WTC11 (cell line): ENCODE measurements around the gene RNF182.

Experiments used
- ATF3 ChIP-seq: sonication (generic); formaldehyde crosslinking; conservative IDR thresholded peaks from 2 replicates; pipeline ENCODE4 v1.8.1; 2022; ENCODE audit warnings: mild to moderate bottlenecking, missing genetic modification reagents
- ATF6 ChIP-seq: sonication (generic); formaldehyde crosslinking; IDR thresholded peaks from 2 replicates; pipeline ENCODE4 v1.8.1; 2023; ENCODE audit warnings: mild to moderate bottlenecking, missing genetic modification reagents
- CTCF ChIP-seq: fragments of 200-600 bp; IDR thresholded peaks from 2 replicates; pipeline ENCODE4 v1.8.0; 2022; ENCODE audit warnings: antibody characterized with exemption
- ELF4 ChIP-seq: sonication (generic); formaldehyde crosslinking; IDR thresholded peaks from 2 replicates; pipeline ENCODE4 v1.8.1; 2022; ENCODE audit warnings: low read depth, mild to moderate bottlenecking, moderate library complexity, missing genetic modification reagents
- KAT7 ChIP-seq: sonication (generic); formaldehyde crosslinking; IDR thresholded peaks from 2 replicates; pipeline ENCODE4 v1.8.1; 2023; ENCODE audit warnings: missing genetic modification reagents, mild to moderate bottlenecking, borderline replicate concordance
- OVOL2 ChIP-seq: fragments of 250-450 bp; sonication (Bioruptor Pico); IDR thresholded peaks from 2 replicates; pipeline ENCODE4 v1.9.0; 2021; ENCODE audit warnings: mild to moderate bottlenecking, borderline replicate concordance
- RELA ChIP-seq: sonication (generic); formaldehyde crosslinking; IDR thresholded peaks from 2 replicates; pipeline ENCODE4 v1.8.1; 2022; ENCODE audit warnings: missing genetic modification reagents, mild to moderate bottlenecking, borderline replicate concordance
- ZNF219 ChIP-seq: sonication (generic); formaldehyde crosslinking; IDR thresholded peaks from 2 replicates; pipeline ENCODE4 v1.8.0; 2023; ENCODE audit warnings: missing genetic modification reagents, mild to moderate bottlenecking, borderline replicate concordance
- TF ChIP-seq, protein P1 (sequence below): sonication (generic); formaldehyde crosslinking; IDR thresholded peaks from 2 replicates; pipeline ENCODE4 v1.8.0; 2022; ENCODE audit warnings: mild to moderate bottlenecking, missing genetic modification reagents
- TF ChIP-seq, protein P2 (sequence below): sonication (generic); formaldehyde crosslinking; IDR thresholded peaks from 2 replicates; pipeline ENCODE4 v1.8.0; 2022; ENCODE audit warnings: mild to moderate bottlenecking, missing genetic modification reagents
- TF ChIP-seq, protein P3 (sequence below): sonication (generic); formaldehyde crosslinking; IDR thresholded peaks from 2 replicates; pipeline ENCODE4 v1.8.1; 2023; ENCODE audit warnings: mild to moderate bottlenecking, missing genetic modification reagents

GRCh38 chr6:13989496-13990144 lies 64.9 kb downstream of the RNF182 start:
- TF ChIP-seq CTCF, result no peak
- no peak for TF ChIP-seq ZNF219 (CRISPR knock-in tag)
- TF ChIP-seq, protein P1, sequence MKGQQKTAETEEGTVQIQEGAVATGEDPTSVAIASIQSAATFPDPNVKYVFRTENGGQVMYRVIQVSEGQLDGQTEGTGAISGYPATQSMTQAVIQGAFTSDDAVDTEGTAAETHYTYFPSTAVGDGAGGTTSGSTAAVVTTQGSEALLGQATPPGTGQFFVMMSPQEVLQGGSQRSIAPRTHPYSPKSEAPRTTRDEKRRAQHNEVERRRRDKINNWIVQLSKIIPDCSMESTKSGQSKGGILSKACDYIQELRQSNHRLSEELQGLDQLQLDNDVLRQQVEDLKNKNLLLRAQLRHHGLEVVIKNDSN (CRISPR knock-in tag), result no peak
- no peak for TF ChIP-seq ELF4 (CRISPR knock-in tag)
- no peak for TF ChIP-seq KAT7 (CRISPR knock-in tag)
- TF ChIP-seq ATF3, result no peak
- no peak for TF ChIP-seq ATF6 (CRISPR knock-in tag)
- TF ChIP-seq, protein P2, sequence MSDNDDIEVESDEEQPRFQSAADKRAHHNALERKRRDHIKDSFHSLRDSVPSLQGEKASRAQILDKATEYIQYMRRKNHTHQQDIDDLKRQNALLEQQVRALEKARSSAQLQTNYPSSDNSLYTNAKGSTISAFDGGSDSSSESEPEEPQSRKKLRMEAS (CRISPR knock-in tag), result no peak
- no peak for TF ChIP-seq RELA (CRISPR knock-in tag)
- TF ChIP-seq OVOL2 (CRISPR knock-in tag), result no peak
- TF ChIP-seq, protein P3, sequence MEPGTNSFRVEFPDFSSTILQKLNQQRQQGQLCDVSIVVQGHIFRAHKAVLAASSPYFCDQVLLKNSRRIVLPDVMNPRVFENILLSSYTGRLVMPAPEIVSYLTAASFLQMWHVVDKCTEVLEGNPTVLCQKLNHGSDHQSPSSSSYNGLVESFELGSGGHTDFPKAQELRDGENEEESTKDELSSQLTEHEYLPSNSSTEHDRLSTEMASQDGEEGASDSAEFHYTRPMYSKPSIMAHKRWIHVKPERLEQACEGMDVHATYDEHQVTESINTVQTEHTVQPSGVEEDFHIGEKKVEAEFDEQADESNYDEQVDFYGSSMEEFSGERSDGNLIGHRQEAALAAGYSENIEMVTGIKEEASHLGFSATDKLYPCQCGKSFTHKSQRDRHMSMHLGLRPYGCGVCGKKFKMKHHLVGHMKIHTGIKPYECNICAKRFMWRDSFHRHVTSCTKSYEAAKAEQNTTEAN (CRISPR knock-in tag), result no peak
